Colonic mucosa (tissue), 4 donors: Measurements from ENCODE around the gene EXOC4. TPM values are rescaled to one million over a fixed set of nuclear protein-coding genes. Genes with fewer than 3 reads are reported as not detected.

Experiments
- DNase-seq: peaks from one replicate; pipeline ENCODE4 v3.0.0-alpha.2; 2020
- H3K27ac ChIP-seq: fragments of 200-600 bp; one replicate; pipeline ENCODE4 v1.8.0; 2021
- H3K27me3 ChIP-seq: fragments of 200-600 bp; one replicate; pipeline ENCODE4 v1.8.0; 2021
- H3K36me3 ChIP-seq: fragments of 200-600 bp; one replicate; pipeline ENCODE4 v1.8.0; 2021
- H3K4me1 ChIP-seq: fragments of 200-600 bp; one replicate; pipeline ENCODE4 v1.8.0; 2021; ENCODE audit warnings: mild to moderate bottlenecking
- H3K4me3 ChIP-seq: fragments of 200-600 bp; one replicate; pipeline ENCODE4 v1.8.0; 2021
- H3K9ac ChIP-seq, 2 donors: one replicate each; pipeline ENCODE4 v1.7.0; 2013; ENCODE audit warnings: control low read depth in 2 of 2, low read depth in 2 of 2, low read length in 2 of 2
- H3K9me3 ChIP-seq: fragments of 200-600 bp; one replicate; pipeline ENCODE4 v1.8.0; 2021
- CTCF ChIP-seq: fragments of 200-600 bp; IDR thresholded peaks from one replicate; pipeline ENCODE4 v1.8.0; 2022; ENCODE audit warnings: antibody characterized with exemption, mild to moderate bottlenecking
- intact Hi-C: fragments of 100-400 bp; cut with DNase I; formaldehyde crosslinking; loops from one replicate; pipeline ENCODE4 v1.14.1; 2022
- total RNA-seq, 2 donors: library from RNA; stranded (reverse); fragmentation: NEBNext Ultra II Directional in 1 of 2; extraction: Animal tissue kit (Norgen Biotek cat#: 25700) in 1 of 2; gene quantifications; one replicate each; pipeline ENCODE4 v1.2.1, GENCODE V29; 2021
- donor health status: healthy.
- donor health status: DM: no; HTN: no; CAD: no.
- donor health status: DM: no; HTN: no; CAD: no.

EXOC4 gene
- total RNA-seq, 2 donors from 2014 or later = 61.1 to 73.3 TPM

- Histone ChIP-seq H3K9me3 (no peaks in the 10 kb centered on the region), H3K36me3 (no peaks in the 10 kb centered on the region), H3K27ac (no peak overlapping the region), H3K9ac (no peak overlapping the region), H3K4me1 (no peaks in the 10 kb centered on the region), H3K4me3 (no peak overlapping the region), H3K27me3 (no peaks in the 10 kb centered on the region)
- intact Hi-C loops = no loop called here
- no peak for DNase-seq
- no peak for TF ChIP-seq CTCF
Observed at GRCh38 chr7:133482599-133482998, 229.7 kb downstream of the EXOC4 start.

- DNase-seq = no peak
- TF ChIP-seq CTCF = no peak
- intact Hi-C loops = no loop called here
- Histone ChIP-seq H3K9ac (no peak overlapping the region), H3K4me3 (no peak overlapping the region), H3K9me3 (no peaks in the 10 kb centered on the region), H3K27ac (no peak overlapping the region), H3K27me3 (no peaks in the 10 kb centered on the region), H3K4me1 (no peaks in the 10 kb centered on the region), H3K36me3 (no peaks in the 10 kb centered on the region)
Observed at GRCh38 chr7:133484086-133484485, 231.2 kb downstream of the EXOC4 start.

GRCh38 chr7:133489906-133490305 is 237.0 kb downstream of the EXOC4 start:
- no peak overlapping the region for H3K4me3 ChIP-seq
- no peaks in the 10 kb centered on the region for H3K9me3 ChIP-seq
- no peak for DNase-seq
- intact Hi-C loops = no loop called here
- no peak overlapping the region for H3K9ac ChIP-seq
- H3K27ac ChIP-seq = no peak overlapping the region
- no peaks in the 10 kb centered on the region for H3K36me3 ChIP-seq
- no peak for TF ChIP-seq CTCF
- H3K27me3 ChIP-seq = no peaks in the 10 kb centered on the region
- no peaks in the 10 kb centered on the region for H3K4me1 ChIP-seq

GRCh38 chr7:133491201-133491691 is 238.4 kb downstream of the EXOC4 start:
- no peaks in the 10 kb centered on the region for H3K4me1 ChIP-seq
- H3K36me3 ChIP-seq = no peaks in the 10 kb centered on the region
- H3K9me3 ChIP-seq = no peaks in the 10 kb centered on the region
- intact Hi-C loops = no loop called here
- no peak overlapping the region for H3K9ac ChIP-seq
- H3K27me3 ChIP-seq = no peaks in the 10 kb centered on the region
- DNase-seq = no peak
- no peak for TF ChIP-seq CTCF
- no peak overlapping the region for H3K4me3 ChIP-seq
- H3K27ac ChIP-seq = no peak overlapping the region

GRCh38 chr7:133491846-133492652 is 239.2 kb downstream of the EXOC4 start:
- no peaks in the 10 kb centered on the region for H3K9me3 ChIP-seq
- TF ChIP-seq CTCF = no peak
- H3K9ac ChIP-seq = no peak overlapping the region
- intact Hi-C loops = no loop called here
- no peak for DNase-seq
- no peaks in the 10 kb centered on the region for H3K4me1 ChIP-seq
- H3K4me3 ChIP-seq = no peak overlapping the region
- no peak overlapping the region for H3K27ac ChIP-seq
- H3K36me3 ChIP-seq = no peaks in the 10 kb centered on the region
- no peaks in the 10 kb centered on the region for H3K27me3 ChIP-seq
